HG02885 (cell line): ENCODE data around the gene PRLR.
A peak's percentile ranks its signal among the peaks of the same experiment; 100 is the strongest.
"Not testable (repeated sequence)": the region's sequence is repeated elsewhere in the genome, so short reads cannot be mapped to it uniquely, and the experiment has no call there.

Experiments
- ATAC-seq: cut with Tn5 transposase; IDR thresholded peaks from one replicate; pipeline ENCODE4 v1.9.1; 2021; ENCODE audit warnings: mild to moderate bottlenecking; ENCODE audit not compliant: unreplicated experiment, poor library complexity

PRLR gene

DNA sequence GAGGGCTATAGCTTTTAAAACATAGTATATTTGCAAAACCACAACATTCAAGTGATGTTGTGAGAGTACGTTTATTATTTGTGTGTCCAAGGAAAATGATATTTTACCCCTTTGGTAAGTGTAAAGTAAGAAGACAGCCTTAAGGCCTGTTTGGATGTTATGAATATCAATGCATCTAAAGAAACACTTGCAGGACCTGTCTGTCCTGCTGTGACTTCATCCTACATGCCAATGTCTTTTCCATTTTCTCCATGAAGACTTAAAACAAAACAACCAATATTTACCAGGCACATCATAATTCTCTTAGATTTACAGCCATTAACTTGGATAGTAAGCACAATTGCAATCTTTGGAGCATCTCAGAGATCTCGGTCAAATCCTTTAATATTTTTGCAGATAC, 29.0 kb downstream of the PRLR start:
- no peak for ATAC-seq

DNA sequence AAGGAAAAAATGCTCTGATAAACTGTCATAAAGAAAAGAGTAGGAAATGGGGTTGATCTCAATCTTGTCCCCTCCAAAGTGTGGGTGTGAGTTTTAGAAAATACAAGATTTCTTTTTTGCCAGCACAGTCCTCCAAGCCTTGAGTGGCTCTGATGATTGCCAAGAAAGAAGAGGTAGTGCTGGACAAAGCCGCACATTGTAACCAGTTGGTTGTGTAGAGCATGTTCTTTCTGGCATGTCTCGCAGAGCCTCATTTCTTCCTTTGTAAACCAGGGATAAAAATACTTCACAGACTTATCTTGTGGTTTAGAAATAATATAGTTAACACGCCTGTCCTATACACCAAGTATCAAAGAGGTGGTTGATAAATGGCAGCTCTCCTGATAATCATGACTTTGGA, 30.4 kb downstream of the PRLR start:
- ATAC-seq: no peak

DNA sequence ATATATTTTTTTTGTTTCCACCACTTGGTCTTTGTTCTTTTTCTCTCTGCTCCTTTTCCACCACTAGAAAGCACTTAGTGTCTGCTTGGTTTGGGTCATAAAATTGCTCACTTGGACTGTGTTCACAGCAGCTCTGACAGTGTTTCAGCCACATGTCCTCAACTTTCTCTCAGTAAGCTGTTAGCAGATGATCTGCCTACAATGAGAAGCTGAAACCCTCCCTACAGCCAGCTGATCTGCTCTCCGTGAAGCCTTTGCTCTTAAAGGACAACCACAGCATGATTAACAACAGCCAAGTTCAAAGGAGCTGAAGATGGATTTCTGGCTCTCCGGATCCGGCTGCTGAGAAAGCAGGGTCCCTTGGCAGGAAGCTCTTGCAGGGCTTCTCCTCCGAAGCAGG, 31.6 kb downstream of the PRLR start:
- ATAC-seq: no peak

DNA sequence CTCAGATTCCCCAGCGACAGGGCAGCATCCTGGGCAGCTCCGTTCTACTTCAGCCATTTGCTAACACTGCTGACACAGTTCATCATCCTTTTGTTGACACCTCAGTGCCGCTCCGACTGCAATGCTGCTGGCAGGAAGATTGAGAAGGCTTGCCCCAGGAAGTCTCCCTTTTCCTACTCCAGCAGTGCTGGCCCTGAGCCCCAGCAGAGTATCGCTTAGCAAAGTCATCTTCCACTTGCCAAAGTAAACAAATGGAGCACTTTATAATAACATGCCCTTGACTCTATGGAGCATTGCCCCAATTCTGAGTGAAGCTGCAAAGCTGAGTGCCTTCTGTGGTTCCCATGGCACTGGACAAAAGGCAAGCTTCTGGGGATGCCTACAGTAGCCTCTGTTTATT, 32.2 kb downstream of the PRLR start:
- ATAC-seq: no peak

DNA sequence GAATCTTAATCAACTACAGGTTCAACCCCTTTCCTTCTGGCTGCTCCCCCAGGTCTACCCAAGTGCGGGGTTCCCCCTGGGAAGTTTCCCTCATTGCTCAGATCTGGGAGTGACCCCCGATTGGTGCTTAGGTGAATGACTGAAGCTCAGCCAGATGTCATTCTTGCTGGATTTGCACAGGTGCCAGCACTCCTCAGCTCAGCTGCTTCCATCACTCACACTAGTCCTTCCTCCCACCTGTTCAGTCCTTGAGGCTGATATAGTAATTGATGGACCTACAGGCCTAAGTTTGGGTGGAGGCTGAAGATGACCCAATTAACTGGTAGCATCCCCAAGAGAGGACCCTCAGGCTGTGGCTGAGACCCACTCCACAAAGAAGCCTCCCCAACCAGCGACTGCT, 32.9 kb downstream of the PRLR start:
- no peak for ATAC-seq

DNA sequence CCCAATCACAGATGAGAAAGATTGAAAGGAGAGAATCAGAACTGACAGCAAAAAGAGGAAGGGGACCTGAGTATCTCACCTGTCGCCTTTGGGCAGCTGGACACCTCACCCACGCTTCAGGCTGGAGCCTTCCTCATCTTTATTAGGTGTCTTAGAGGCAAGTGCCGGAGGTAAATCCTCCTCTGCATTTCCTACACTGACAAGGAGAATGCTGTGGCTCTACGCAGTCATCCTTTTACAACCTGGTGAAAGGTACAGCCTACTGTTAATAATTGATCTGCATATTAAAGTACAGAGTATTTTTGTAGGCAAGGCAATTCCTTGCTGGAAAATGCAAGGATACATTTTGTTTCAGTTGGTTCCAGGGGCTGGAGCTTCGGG, 34.8 kb downstream of the PRLR start:
- no peak for ATAC-seq

DNA sequence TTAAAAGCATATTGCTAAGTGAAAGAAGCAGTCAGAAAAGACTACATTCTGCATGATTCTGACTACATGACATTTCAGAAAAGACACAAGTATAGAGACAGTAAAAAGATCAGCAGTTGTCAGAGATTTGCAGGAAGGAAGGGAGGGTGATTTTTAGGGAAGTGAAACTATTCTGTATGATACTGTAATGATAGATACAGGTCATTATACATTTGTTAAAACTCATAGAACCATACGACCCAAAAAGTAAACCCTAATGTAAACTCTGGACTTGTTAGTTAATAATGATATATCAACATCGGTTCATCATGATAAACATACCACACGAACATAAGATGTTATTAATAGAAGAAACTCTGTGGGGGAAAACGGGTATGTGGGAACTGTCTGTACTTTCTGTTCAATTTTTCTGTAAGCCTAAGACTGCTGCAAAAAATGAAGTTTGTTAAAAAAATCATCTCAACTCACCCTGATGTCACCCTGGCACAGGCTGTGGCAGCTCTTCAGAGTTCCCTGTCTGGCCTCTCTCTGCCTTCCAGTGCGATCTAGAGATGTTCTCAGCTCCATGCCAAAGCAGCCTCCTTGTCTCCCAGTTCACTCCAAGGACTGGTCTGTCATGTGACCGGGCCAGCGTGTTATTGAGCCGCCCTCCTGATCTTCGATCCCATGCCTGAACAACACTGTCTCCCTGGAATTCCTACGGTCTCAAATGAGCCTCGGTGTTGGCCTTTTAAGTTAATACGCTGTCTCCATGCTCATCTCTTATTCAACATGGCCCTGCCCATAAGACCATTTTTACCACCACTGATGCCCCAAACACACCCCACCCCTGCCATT, 35.4 kb downstream of the PRLR start:
- ATAC-seq: peak; percentile 98

DNA sequence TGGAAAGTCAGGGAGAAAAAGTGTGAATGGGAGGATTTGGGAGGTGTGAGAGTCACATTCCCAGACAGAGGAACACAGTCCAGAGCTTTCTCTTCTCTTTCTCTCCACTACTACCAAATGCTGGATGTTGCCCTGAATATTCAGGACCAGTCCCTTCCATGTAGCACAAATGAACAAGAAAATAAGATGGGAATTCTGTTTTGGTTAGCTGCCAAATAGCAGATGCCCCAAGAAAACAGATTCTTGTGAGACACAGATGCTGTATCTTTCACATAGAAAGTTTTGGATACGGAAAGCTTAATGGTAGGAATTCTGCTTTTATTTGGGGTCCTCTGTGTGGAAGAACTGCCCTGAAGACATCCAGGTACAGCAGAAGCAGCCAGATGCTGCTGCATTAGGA, 37.8 kb downstream of the PRLR start:
- no peak for ATAC-seq

DNA sequence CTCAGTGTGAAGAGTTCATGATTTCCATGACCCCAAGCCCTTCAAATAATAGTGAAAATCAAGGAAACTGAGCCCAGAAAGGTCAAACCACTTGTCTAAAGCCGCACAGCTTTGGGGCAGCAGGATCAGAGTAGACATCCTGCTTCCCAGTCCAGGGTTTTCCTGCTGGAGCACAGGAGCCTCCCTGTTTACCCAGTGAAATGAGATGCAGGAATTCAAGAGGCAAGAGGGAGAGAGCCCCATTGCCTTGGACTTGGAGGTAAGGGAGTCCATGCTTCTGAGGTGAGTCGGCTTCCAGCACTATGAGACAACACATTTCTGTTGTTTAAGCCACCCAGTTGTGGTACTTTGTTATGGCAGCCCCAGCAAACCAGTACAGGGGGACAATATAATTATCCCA, 40.5 kb downstream of the PRLR start:
- not testable (repeated sequence) for ATAC-seq

DNA sequence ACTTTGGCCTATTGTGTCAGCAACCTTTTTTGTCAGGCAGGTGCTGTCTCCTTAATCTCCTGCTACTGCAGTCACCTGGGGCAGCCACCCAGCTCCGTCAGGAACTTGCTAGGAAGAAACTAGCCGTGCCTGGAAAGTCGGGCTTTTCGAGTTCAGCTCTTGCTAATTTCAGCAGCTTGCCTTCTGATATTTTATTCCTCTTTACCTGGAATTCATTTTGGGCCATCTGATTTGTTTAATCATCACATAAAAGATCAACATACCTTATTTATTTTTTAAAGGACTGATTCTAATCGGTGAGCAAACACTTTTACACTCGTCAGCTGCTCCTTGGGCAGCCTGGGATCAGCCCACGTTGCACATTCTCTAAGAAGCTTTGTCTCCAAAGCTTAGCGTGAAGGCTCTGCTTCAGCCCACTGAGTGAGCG, 42.2 kb downstream of the PRLR start:
- no peak for ATAC-seq

DNA sequence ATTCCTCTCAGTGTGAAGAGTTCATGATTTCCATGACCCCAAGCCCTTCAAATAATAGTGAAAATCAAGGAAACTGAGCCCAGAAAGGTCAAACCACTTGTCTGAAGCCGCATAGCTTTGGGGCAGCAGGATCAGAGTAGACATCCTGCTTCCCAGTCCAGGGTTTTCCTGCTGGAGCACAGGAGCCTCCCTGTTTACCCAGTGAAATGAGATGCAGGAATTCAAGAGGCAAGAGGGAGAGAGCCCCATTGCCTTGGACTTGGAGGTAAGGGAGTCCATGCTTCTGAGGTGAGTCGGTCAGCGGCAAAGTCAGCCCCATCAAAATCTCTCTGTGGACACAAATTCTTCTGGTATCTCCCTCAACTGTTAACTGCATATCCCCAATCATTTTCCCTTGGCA, 42.7 kb downstream of the PRLR start:
- not testable (repeated sequence) for ATAC-seq

DNA sequence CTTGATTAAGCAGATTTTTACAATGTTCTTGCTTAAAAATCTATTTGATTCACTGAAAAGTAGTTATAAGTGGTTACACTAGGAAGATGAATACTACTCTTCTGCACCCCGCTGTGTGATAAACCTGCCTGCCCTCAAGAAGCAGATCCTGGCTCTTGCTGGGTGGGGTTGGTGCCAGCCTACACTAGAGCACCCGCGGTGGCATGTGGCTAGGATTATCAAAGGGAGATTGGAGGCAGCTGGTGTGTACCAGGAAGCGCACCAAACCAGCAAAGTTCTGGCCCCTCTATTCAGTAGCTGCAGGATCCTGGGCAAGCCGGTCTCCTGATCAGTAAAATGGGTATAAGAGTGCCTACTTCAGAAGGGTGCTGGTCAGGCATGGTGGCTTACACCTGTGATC, 43.5 kb downstream of the PRLR start:
- no peak for ATAC-seq

DNA sequence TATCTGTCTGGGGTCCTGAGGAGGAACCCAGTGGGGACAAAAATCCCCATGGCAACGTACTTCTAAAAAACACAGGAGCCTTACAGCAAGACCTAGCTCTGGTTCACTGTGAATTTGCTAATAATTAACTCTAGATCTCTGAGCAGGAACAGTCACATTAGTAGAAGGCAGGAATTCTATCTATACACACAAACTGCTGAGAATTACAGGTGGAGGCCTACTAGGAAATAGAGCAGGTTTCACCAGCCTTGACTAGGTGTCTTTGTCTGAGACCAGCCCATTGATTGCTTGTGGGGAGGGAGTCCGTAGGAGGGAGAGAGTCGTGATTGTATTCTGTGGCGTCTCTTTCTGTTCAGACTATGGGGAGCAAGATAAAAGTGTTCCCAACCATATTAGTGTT, 44.8 kb downstream of the PRLR start:
- no peak for ATAC-seq

DNA sequence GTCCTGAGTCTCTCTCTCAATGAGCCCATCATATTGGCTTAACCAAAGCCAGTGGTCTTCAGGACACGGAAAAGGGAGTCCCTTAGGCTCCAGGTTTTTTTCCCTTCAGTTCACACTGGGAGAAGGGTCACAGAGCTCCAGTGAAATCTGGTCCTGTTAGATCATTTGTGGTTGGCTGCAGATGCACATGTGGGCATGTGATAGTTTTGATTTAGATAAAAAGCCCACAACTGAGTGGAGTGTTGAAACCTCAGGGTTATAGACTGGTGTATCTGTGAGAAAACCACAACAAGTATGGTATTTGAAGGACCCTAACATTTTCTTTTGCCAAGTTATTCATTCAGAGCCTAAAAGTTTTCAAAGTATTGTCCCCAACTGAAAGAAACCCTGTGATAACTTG, 46.7 kb downstream of the PRLR start:
- ATAC-seq: no peak

DNA sequence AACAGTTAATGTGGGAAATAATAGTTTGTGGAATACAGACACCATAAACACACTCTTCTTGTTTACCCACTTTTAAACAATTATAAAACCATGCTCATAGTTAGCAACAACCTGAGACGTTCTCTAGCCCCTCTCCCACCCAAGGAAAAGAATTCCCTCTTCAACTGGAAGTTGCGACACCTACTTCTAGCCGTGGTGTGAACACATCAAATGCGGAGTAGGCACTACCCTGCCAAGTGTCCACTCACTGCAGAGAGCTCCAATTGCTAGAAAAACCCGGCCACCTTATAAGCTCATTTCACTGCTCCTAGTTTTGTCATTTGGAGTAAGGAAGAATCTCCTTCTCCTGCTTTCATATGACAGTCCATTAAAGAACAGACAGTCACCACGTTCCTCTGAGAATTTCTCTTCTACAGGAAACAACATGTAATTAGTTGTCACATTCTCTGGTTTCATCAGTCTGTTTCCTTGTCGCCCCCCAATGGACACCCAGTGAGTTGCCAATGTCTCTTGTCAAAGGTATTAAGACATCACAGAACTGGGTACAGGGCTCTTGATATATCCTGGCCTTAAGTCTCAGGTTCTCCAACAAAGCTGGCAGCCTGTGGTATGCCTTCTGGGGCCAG, 47.3 kb downstream of the PRLR start:
- peak; percentile 86 for ATAC-seq

DNA sequence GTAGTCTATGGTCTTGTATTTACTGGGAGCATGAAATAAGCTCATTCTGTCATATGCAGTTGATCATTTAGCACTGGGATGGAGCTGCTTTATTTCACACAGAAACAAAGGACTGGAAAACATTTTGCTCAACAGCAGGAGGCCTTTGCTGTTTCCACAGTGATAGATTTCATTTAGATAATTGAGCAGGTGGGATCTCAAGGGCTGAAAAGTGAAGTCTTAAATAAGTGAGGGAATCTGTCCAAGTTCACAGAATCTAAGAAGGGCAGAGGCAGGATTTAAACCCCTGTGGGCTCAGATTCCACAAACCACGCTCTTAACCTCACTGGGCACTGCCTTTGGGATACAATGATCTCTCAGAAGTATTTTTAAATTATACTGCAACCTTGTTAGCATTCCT, 47.8 kb downstream of the PRLR start:
- no peak for ATAC-seq

DNA sequence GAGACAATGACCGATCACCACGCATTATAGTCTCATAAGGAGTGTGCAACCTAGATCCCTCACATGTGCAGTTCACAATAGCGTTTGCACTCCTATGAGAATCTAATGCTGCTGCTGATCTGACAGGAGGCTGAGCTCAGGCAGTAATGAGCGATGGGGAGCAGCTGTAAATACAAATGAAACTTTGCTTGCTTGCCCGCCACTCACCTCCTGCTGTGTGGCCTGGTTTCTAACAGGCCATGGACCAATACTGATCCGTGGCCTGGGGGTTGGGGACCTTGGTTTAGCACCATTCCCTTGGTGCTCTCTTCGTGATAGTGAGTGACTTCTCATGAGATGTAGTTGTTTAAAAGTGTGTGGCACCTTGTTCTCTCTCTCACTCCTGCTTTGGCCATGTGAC, 50.2 kb downstream of the PRLR start:
- ATAC-seq: no peak

DNA sequence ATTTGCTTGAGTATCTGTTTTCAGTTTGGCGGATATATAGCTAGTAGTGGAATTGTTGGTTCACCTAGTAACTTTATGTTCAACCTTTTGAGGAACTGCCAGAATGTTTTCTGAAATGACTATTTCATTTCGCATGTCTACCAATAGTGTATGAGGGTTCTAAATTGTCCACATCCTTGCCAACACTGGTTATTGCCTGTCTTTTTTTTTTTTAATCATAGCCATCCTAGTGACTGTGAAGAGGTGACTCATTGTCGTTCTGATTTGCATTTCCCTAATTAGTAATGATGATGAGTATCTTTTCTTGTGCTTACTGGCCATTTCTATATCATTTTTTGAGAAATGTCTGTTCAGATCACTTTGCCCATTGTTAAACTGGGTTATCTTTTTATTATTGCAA, 52.5 kb downstream of the PRLR start:
- ATAC-seq: no peak

DNA sequence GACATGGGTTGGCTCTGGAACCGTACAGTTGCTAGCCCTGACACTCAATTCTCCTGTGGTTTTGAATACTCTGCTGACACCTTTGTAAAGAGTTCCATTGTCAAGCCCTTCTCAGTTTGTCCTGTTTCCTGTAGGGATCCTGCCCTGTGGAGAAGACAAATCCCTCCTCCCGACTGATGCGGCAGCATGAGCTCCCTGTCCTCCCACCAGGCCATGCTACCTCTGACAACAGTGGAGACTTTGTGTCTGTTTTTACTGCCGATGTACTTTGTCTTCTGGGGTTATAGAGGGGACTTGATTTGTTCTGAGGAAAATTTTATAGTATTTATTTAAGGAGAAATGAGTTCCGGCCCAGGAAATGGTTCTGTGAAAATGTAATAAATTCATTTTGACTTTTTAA, 57.8 kb downstream of the PRLR start:
- no peak for ATAC-seq

DNA sequence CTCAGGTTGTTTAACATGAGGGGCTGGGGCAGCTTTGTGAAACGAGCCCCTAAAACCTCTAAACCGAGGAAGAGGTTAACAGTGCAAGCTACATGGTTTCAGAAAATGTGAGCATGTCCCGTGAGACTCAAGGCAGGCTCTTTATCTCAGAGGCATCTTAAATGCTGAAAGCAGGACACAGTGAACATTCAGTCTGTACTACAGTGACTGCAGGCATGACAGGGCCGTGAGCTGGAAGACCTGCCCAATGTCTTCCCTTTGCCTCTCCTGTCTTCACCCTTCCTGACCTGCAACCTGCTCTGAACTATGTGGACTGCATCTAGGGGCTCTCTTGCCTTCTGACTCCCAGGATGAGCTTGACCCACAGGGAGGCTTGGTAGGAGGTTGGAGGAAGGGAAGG, 58.3 kb downstream of the PRLR start:
- ATAC-seq: no peak

DNA sequence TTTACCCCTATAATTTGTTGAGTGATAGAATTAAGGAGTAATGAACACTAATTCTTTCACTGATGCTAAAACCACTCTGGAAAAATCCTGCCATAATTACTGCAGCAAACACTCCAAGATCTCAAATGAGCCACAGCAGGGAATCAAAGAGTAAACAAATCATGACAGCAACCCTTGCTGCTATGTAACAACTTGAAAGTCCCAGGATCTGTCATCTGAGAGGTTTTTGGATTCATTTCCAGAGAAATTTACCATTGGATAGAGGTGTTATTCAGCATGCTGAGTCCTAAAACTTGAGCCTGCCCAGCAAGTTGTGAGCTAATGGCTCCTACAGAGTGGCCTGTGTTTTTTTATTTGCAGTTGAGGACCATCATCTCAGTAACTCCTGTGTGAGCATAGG, 59.2 kb downstream of the PRLR start:
- ATAC-seq: no peak

DNA sequence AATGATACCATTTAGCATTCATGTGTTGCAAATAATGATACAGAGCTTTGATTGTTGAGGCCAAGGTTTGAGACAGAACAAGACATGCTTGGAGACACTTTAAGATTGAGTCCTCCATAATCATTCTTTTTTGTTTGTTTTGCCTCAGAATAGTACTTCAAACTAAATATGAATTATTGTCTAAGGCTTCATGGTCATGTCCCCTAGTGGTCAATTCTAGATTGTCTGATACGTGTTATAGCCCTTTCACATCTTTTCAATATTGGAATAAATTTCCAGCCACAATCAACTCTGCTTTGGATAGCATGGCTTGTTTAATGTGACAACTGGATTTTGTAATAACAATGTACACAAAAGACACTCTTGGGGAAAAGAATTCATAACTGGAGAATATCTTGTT, 64.2 kb downstream of the PRLR start:
- ATAC-seq: no peak
